NCI-H2029 (cell line): ENCODE measurements around the gene TUFT1.
A peak's percentile ranks its signal among the peaks of the same experiment; 100 is the strongest.
"Not testable (repeated sequence)": the region's sequence is repeated elsewhere in the genome, so short reads cannot be mapped to it uniquely, and the experiment has no call there.

ENCODE experiments used
- DNase-seq: peaks from one replicate; lab custom pipeline; 2025; lab: John Stamatoyannopoulos, UW

Gene TUFT1

GRCh38 chr1:151581451-151581850, 41.3 kb downstream of the TUFT1 start:
- DNase-seq, result no peak

DNA sequence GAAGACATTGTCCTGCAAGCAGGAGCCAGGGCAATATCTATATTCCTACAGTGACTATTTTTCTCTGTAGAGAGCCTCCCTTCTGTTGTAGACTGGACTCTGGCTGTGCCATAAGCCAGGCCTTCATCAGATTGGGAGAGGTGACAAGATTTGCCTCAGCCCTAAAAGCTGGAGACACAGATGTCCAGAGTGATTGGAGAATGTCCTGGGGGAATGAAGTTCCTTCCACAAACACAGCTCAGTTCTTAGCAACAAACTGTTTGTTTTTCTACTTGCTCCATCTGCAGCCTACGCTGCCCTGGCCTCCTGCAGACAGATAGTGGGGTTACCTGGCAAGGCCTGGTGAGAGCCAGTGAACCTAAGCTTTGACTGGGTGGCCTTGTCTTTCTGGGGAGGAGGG, 41.8 kb downstream of the TUFT1 start:
- DNase-seq, result no peak

GRCh38 chr1:151583796-151584195, 43.7 kb downstream of the TUFT1 start:
- no peak for DNase-seq

DNA sequence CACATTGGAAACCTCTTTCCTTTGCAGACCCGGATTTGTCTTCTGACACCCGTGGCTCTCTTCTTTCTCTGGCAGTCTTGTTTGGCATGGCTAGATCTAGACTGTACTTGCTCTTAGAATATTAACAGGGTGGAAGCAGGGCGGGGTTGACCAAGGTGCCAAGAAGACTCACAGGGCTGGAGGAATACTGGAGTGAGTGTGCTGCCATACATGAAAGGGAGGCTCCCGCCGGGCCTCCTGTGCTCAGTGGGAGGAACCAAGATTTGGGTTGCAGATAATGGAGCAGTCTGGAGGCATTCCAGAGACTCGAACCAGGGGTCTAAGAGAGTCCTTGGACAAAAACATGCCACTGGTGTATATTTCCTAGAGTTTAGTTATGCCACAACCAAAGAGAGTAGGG, 44.2 kb downstream of the TUFT1 start:
- no peak for DNase-seq

- no peak for DNase-seq
Observed at GRCh38 chr1:151584780-151585179, 44.7 kb downstream of the TUFT1 start.

GRCh38 chr1:151585622-151586021, 45.5 kb downstream of the TUFT1 start:
- DNase-seq, result peak; percentile 8

DNA sequence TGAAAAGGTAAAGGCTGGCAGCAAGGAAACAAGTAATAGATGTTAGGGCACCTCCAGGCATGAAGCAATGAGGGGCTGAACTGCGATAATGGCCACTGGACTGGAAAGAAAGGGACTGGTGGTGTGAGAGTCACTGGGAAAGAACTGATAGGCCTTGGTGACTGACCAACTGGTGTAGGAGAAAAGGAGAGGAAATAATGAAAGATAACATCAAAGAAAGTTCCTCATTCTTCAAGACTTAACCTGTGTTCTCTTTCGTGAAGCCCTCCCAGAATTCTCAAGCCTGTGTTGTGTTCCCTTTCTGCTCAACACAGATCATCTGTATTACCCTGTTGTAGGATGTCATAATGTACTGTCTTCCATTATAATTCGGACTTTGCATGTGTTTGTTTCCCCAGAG, 50.9 kb downstream of the TUFT1 start:
- DNase-seq, result no peak

DNA sequence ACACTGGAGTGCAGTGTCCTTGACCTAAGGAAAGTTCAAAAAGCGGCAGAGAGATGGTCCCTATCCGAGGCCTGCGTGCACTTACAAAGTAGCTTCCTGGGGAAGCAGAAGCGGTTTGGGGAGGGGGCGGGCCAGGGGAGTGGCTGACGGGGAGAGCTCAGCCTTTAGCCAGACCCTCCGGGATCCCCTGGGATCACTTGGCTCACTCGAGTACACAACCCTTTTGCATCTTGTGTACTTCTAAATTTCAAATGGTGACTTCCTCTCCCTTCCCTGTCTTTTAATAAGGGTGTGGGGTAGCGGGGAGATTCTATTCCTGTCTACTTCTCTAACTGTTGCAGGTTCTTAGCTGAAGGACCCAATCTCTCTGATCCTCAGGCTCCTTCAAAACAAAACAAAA, 53.6 kb downstream of the TUFT1 start:
- DNase-seq, result no peak

- peak; percentile 69 for DNase-seq
Observed at GRCh38 chr1:151594143-151594625, 54.1 kb downstream of the TUFT1 start.

GRCh38 chr1:151596166-151596953, 56.3 kb downstream of the TUFT1 start:
- no peak for DNase-seq

DNA sequence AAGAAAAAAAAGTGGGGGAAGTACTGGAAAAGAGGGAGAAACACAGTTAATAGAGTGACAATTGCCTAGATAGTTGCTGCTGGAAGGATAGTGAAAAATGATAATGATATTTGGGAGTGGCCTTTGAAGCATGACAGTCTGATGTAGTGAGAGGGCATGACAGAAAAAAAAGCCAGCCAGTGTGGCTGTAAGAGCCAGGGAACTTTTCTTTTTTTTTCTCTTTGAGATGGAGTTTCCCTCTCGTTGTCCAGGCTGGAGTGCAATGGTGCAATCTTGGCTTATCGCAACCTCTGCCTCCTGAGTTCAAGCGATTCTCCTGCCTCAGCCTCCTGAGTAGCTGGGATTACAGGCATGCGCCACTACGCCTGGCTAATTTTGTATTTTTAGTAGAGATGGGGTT, 62.4 kb downstream of the TUFT1 start:
- DNase-seq, result not testable (repeated sequence)

- no peak for DNase-seq
Observed at GRCh38 chr1:151604291-151604690, 64.2 kb downstream of the TUFT1 start.

GRCh38 chr1:151606384-151606783, 66.3 kb downstream of the TUFT1 start:
- DNase-seq, result no peak

GRCh38 chr1:151606857-151607256, 66.7 kb downstream of the TUFT1 start:
- no peak for DNase-seq

GRCh38 chr1:151610142-151610541, 70.0 kb downstream of the TUFT1 start:
- no peak for DNase-seq

DNA sequence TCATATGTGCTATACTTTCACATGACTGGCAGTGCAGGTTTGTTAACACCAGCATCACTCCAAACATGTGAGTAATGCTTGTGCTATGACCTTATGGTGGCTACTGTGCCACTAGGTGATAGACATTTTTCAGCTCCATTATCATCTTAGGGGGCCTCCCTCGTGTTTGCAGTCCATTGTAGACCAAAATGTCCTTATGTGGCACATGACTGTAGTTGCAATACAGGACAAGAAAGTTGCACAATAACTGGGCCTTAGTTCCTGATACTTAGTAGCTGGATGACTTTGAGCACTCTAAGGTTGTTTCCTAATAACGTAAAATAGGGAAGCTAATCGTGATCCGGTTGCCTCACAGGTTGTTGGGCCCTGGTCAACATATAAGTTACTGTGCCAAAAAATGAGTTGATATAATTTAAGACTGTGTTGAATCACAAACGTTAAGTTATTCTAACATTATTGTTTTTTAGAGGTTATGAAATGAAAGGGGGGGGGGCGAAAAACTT, 71.2 kb downstream of the TUFT1 start:
- DNase-seq, result no peak

DNA sequence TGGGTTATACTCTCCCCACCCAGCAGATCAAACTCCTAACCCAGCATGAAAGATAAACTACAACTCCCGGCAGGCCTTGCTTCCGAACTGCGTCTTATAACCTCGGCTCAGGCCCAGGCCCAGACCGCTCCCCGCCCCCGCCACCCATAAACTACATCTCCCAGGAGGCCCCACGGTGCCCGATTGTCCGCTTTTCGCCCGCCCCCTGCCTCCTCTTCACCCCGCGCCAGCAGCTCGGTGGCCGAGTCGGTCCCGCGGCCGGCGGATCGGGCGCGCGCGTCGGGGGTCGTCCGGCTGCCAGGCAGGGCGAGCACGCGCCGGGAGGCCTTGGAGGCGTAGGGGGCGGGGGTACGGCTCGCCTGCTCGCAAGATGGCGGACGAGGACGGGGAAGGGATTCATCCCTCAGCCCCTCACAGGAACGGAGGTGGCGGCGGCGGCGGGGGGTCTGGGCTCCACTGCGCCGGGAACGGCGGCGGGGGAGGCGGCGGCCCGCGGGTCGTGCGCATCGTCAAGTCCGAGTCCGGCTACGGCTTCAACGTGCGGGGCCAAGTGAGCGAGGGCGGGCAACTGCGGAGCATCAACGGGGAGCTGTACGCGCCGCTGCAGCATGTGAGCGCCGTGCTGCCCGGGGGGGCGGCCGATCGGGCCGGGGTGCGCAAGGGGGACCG, 71.9 kb downstream of the TUFT1 start, which contains the start of gene SNX27:
TSS of gene SNX27 (plus strand) at position 219 of the 669 bp plus-strand sequence. CDS start at position 371, 152 bp downstream.
- peak; percentile 85 for DNase-seq

DNA sequence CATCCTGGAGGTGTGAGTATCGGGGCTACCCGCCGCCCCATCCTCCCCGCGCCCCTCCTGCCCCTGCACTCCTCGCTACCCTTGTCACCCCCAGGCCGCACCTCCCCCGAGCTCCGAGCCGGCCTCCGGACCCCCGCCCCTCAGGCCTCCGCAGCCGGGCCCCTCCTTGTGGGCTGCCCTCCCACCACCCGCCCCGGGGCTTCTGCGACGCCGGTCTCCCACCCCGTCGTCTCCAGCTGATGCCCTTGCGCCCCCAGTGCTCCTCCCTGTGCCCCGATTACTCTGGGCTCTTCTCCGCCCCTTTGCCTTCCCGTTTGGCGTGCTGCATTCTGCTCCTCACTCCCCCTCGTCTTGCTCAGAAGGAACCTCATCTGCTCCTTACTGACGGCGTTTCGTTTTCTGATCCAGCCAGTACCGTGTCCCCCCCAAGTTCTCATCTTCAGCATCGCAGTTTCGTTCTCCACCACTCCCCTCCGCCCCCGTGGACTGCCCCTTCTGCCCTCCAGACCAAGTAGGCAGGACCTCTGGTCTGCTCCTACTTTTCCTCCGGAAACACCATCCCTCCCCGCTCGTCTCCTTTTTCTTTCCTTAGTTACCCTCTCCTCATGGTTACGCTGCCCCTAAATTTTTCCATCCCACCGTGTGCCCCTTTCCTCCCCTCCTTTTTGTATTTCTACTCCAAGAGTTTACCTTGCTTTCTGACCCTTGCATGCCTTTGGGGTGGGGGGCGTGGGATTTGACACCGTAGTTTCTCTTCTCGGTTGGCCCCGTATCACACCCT, 72.6 kb downstream of the TUFT1 start:
- no peak for DNase-seq

GRCh38 chr1:151613282-151613780, 73.2 kb downstream of the TUFT1 start:
- no peak for DNase-seq

GRCh38 chr1:151615711-151616504, 75.8 kb downstream of the TUFT1 start:
- DNase-seq, result no peak

DNA sequence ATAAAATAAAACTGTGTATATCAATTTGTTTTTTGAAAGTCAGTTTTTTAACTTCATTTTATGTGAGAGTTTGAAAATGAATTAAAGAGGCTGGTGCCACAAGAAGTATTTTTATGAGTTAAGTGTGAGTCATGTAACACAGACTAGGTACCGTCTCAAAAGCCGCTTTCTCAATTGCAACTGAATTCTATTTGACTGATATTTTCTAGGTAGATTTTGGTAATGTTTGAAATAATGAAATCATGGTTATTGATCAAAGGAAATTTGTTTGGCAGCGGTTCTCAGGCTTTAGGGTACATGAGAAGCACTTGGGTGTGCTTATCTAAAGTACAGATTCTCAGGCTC, 76.4 kb downstream of the TUFT1 start:
- no peak for DNase-seq
